Endothelial cell of umbilical vein (primary cell): ENCODE data around the gene CEMP1.

ENCODE experiments used
- CTCF ChIP-seq, 2 donors: IDR thresholded peaks; 1 replicate in 1 of 2; 2 replicates in 1 of 2; pipeline ENCODE4 v1.5.1; 2011; ENCODE audit warnings: low read length in 2 of 2, mild to moderate bottlenecking in 2 of 2, moderate library complexity in 2 of 2, control low read depth in 1 of 2, inconsistent platforms in 1 of 2, low read depth in 1 of 2; ENCODE audit not compliant: insufficient read depth in 1 of 2; ENCODE audit errors: extremely low read depth in 1 of 2
- EZH2 ChIP-seq: IDR thresholded peaks from 2 replicates; pipeline ENCODE4 v1.6.1; 2012; ENCODE audit warnings: borderline replicate concordance, low read depth, mild to moderate bottlenecking, moderate library complexity, low read length, inconsistent platforms; ENCODE audit not compliant: severe bottlenecking
- FOS ChIP-seq: IDR thresholded peaks from 2 replicates; pipeline ENCODE4 v1.6.1; 2011; ENCODE audit warnings: mild to moderate bottlenecking, low read length, moderate library complexity, borderline replicate concordance; ENCODE audit not compliant: insufficient read depth
- GATA2 ChIP-seq: IDR thresholded peaks from 2 replicates; pipeline ENCODE4 v1.7.0; 2011; ENCODE audit warnings: low read depth, mild to moderate bottlenecking, moderate library complexity, mixed read lengths, low read length; ENCODE audit not compliant: insufficient read length, insufficient read depth
- JUN ChIP-seq: IDR thresholded peaks from 2 replicates; pipeline ENCODE4 v1.6.1; 2011; ENCODE audit warnings: borderline replicate concordance, low read depth; ENCODE audit not compliant: insufficient read length, insufficient read depth
- MAX ChIP-seq: IDR thresholded peaks from 2 replicates; pipeline ENCODE4 v1.6.1; 2011; ENCODE audit not compliant: insufficient read depth, insufficient read length
- POLR2A ChIP-seq: IDR thresholded peaks from 2 replicates; pipeline ENCODE4 v1.6.1; 2012; ENCODE audit warnings: low read depth, mild to moderate bottlenecking, control low read depth, low read length
- POLR2AphosphoS5 ChIP-seq: IDR thresholded peaks from 2 replicates; pipeline ENCODE4 v1.6.1; 2012; ENCODE audit warnings: low read depth, mild to moderate bottlenecking, control low read depth, low read length, moderate library complexity; ENCODE audit not compliant: insufficient read depth

- TF ChIP-seq MAX, result no peak
- no peak for TF ChIP-seq CTCF (IDR thresholded peaks at IDR 0.05; ENCODE audit: extremely low read depth in 1 of 2, insufficient read depth in 1 of 2, low read depth in 1 of 2, low read length in 2 of 2)
- no peak for TF ChIP-seq POLR2A
- TF ChIP-seq FOS, result no peak
- no peak for TF ChIP-seq POLR2AphosphoS5
- TF ChIP-seq EZH2, result no peak
- TF ChIP-seq JUN, result no peak
- no peak for TF ChIP-seq GATA2
These were observed 41.6 kb downstream of the CEMP1 start for GRCh38 chr16:2489581-2489980.
